GM21737 (cell line): ENCODE results near the gene PHRF1.

Source experiments
- ATAC-seq: cut with Tn5 transposase; IDR thresholded peaks from one replicate; pipeline ENCODE4 v1.9.1; 2021; ENCODE audit warnings: mild to moderate bottlenecking, moderate library complexity; ENCODE audit not compliant: unreplicated experiment

Gene PHRF1

DNA sequence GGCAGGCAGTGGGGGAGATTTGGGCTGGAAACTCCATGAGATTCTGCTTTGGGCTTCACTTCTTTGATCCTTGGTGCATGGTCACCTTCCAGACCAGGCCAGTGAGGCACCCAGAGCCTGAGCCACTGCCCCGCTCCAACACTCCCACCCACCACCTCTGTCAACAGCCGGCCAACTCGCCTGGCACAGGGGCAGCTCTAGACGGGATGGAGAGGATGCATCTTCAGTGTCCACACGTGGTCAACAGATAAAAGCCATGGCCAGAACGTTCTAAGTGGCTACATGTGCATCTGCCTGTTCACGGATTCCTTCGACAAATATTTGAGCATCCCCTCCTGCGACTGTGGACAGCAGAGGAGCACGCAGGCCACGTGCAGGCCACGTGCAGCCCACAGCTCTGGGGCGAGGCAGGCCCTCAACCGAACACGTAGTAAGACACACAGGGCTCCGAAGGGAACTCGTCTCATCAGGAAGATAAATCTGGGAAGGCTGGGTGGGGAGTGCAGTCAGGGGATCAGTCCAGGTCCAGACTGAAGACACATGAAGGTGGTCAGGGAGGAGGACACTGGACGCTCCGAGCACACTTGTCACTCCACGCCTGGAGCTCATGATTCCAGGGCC lies 37.7 kb upstream of the PHRF1 start:
- no peak for ATAC-seq

DNA sequence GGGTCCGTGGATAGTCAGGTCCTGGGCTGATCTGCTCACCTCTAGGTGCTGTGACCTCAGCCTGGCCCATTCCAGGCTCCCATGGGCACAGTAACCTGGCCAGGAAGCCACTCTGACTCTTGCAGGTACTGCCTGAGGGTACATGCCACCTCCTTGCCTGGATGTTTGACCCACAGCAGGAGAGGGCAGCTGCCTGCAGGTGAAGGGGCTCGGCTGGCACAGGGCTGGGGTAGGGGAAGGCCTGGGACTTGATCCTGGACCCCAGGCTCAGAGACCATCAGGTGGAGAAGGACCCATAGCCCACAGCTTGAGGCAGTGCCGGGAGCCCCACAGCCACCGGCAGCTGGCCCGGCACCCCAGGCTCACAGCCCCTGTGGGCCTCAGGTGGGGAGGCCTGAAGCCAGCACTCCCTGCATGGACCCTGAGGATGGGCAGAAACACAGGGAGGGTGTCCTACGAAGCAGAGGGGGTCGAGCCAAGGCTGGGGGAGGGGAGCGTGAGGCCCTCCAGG lies 36.2 kb upstream of the PHRF1 start:
- ATAC-seq = no peak

DNA sequence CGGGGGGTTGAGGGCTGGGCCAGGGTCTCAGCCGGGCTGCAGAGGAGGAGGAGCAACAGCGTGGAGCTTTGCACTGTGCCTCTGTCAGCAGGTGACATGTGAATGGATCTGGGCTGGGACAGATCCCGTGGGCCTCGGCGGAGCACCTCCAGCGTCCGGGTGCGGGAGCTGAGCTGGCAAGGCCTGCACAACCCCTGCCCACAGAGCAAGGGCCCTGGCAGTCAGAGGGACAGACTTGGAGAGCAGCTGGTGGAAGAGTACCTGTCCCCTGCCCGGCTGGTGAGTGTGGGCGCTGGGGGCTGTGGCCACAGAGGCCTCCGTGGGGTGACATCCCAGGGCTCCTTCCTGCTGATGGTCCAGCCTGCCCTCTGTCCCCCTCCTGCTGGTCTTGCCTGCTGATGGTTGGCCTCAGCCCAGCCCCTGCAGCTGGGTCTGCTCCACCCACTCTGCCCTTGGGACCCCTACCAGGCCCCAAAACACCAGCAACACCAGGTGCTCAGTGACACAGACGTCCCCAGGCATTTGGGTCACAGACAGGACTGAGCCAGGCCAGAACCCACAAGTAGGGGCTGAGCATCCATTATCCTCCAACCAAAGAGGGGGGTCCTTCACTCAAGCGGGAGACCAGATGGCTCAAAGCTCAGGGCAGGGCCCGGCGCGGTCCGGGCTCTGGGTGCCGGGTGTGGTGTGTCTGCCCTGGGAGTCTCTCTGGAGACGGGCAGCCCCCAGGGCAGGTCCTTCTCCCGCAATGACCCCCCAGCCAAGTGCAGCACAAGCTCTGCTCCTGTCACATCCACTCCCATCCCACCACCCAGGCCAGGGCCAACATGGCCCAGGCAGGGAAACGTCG lies 35.5 kb upstream of the PHRF1 start:
- no peak for ATAC-seq

DNA sequence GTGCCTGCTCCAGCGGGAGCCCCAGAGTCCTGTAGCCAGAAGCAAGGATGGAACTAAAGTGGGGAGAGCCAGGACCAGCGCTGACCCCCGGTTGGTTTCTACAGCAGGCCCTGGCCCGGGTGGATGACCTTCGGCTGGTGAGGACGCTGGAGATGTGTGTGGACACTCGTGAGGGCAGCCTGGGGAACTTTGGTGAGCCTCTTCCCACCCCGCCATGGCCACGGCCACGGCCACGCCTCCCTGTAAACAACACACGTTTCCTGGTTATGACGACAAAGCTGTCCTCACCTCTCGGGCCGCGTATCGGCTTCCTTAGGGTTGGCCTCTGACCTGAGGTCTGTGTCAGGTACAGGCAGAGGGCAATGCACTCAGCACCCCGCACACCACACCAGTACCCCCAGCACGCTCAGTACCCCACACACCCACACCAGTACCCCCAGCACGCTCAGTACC lies 34.8 kb upstream of the PHRF1 start:
- ATAC-seq = no peak

DNA sequence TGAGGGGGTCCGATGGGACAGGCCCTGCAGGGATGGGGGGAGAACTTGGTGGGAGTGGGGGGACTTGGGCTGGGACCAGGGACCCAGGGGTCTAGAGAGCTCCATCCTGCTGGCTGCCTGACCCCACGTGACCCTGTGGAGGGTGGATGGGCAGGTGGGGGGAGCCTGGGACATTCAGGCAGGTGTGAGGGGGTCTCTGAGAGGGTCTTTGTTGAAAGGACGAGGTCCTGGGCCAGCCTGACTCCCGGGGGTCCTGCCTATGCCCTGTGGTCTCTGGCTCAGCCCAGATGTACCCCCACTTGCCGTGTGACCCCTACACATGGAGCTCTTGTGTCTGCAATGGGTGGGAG lies 31.5 kb upstream of the PHRF1 start:
- no peak for ATAC-seq

DNA sequence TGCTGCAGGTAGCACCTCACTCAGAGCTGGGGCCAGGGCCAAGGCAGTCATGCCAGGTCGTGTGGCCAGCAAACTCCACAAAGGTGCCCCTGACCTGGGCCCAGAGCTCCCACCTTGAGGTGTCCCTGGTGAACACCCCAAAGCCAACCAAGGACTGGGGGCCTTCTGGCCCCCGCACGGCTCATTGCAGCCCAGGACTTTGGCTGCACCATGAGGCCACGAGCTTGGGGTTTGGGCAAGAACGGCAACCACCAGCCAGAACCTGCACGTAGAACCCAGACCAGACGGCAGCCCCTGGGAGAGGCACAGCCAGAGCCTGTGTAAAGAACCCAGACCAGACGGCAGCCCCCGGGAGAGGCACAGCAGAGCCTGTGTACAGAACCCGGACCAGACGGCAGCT lies 31.1 kb upstream of the PHRF1 start:
- no peak for ATAC-seq

DNA sequence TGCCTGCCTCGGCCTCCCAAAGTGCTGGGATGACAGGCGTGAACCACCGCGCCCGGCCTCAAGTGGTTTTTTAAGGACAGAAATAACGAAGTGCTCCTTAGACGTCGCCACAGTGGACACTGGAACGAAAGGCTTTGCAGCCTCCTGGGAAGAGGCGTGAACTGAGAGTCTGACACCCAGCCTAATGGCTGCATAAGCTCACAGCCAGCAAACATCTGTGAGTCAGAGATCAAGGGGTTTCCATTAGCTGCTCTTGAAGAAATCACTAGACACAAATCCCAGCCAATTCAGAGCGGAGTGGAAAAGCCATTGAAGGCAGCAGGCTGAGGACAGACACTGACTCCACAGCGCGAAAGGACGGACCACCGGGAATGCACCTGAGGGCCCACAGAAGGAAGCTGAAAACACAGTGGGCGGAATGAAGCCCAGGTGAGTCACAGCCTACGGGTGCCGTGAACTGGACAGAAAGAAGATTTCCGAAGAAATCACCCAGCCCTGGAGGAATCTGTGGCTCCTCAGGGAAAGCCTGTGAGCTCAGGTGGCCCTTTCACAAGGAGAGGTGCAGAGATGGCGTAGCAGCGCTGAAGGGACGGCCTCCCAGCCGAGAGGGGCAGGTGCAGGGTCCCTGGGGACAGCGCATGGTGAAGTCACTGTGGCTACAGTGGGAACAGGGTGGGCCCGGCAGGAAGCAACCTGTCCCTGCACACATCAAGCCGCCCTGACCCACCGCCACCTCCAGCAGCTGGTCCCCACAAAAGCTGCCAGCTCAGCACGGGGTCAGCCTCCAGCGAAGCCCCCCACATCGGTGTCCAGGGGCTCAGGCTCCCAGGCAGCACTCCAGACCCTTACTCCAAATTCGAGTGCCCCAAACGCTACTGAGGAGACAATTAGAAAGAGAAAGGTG lies 27.3 kb upstream of the PHRF1 start:
- no peak for ATAC-seq

DNA sequence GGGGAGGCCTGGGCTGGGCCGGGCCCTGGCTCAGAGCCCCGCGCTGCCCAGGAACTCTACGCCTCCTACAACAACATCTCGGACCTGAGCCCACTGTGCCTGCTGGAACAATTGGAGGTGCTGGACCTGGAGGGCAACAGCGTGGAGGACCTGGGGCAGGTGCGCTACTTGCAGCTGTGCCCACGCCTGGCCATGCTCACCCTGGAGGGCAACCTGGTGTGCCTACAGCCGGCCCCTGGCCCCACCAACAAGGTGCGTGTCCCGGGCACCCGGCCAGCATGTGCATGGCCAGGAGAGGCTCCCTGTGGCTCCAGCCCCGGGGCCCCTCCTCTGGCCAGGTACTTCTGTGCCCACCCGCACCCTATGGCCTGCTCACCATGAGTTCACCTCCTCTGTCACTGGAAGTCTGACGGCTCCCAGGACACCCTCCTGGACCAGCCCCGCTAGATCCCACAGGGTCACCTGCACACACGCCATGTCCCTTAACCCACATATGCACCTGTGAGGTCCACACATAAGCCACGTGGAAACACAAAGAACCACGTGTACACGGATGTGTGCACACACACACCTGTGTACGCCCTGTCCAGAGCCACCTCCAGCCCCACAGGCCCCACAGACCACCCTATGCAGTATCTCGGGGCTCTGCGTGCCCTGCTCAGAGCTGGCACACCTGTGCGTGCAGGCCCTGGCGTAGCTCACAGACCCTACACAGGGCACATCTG lies 26.1 kb upstream of the PHRF1 start:
- no peak for ATAC-seq

DNA sequence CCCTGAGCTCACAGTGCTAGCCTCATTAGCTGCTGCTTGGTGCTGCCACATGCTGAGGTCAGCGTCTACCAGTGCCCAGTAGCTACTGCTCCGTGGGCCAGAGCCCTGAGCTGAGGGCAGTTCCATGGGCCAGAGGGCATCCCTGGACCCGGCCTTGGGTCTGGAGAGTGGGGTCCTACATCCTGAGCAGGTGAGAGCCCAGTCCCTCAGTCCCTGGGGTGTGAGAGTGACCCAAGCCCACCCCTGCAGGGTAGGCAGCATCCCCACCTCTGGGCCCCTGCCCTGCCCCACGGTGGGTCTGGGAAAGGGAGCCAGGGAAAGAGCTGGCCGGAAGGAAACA lies 25.6 kb upstream of the PHRF1 start:
- no peak for ATAC-seq

DNA sequence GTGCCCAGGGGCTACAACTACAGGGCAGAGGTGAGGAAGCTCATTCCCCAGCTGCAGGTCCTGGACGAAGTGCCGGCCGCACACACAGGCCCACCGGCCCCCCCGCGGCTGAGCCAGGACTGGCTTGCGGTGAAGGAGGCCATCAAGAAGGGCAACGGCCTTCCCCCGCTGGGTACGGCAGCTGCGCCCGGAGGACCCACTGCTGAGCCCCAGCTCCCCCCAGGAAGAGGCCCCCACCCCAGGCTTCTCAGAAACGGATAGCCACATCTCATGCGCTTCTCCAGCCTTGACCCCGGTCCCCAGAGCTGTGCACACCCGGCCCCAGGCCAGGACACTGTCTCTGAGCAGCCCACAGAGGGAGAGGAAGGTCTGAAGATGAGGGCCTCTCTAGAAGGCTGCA lies 25.1 kb upstream of the PHRF1 start:
- no peak for ATAC-seq

DNA sequence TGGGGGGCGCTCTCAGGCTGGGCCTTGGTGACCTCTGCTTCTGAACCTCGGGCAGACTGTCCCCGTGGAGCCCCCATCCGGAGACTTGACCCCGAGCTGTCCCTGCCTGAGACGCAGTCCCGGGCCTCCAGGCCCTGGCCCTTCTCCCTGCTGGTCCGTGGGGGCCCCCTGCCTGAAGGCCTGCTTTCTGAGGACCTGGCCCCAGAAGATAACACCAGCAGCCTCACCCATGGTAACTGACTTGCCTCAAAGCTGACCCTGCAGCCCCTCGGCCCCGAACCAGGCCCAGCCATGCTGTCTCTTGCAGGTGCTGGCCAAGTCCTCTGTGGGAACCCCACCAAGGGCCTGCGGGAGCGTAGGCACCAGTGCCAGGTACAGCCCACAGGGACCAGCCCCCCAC lies 24.7 kb upstream of the PHRF1 start:
- no peak for ATAC-seq

DNA sequence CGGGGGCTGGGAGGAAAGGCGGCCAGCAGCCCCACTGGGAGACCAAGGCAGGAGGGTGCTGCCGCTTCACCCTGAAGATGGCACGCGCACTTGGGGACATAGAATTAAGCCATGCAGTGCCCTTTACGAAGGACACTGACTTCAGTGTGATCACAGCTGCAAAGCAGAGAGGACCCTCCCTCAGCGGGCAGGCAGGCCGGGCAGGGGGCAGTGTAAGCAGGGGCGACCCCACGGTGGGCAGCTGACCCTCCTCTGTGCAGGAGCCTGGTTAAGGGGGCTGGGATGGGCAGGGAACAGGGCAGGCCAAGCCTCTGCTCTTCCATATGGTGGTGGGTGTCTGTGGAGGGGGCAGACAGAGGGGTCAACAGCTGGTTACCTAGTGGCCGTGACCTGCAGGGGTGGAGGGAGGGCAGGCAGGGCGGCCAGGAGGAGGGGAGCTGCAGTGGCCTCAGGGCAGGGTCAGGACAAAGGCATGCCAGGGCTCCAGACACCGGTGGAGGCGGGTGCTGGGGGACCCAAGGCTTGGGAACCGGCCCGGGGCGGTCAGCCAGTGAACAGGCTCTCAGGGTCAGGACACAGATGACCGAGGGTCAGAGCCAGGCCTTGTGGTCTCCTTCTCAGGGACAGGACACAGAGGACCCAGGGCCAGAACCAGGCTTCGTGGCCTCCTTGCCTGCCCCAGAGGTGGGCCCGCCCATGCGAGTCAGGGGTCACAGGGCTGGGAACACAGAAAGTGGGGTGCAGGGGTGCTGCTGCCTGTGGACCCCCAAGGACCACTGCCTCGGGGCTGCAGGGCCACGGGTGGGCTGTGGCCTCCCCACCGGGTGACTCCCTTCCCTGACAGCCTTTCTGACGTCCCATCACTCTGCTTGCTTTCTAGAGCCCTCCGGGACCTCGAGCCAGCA lies 22.9 kb upstream of the PHRF1 start:
- ATAC-seq = no peak

DNA sequence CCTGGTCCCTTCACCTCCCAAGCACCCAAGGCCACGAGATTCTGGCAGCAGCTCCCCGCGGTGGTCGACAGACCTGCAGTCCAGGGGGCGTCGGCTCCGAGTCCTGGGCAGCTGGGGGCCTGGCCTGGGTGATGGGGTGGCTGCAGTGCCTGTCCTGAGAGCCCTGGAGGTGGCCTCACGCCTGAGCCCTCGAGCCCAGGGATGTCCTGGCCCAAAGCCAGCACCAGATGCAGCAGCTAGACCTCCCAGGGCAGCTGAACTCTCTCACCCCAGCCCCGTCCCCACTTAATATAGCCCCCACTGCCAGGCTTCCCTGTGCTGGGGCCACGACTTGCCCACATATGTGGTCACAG lies 22.3 kb upstream of the PHRF1 start:
- no peak for ATAC-seq

DNA sequence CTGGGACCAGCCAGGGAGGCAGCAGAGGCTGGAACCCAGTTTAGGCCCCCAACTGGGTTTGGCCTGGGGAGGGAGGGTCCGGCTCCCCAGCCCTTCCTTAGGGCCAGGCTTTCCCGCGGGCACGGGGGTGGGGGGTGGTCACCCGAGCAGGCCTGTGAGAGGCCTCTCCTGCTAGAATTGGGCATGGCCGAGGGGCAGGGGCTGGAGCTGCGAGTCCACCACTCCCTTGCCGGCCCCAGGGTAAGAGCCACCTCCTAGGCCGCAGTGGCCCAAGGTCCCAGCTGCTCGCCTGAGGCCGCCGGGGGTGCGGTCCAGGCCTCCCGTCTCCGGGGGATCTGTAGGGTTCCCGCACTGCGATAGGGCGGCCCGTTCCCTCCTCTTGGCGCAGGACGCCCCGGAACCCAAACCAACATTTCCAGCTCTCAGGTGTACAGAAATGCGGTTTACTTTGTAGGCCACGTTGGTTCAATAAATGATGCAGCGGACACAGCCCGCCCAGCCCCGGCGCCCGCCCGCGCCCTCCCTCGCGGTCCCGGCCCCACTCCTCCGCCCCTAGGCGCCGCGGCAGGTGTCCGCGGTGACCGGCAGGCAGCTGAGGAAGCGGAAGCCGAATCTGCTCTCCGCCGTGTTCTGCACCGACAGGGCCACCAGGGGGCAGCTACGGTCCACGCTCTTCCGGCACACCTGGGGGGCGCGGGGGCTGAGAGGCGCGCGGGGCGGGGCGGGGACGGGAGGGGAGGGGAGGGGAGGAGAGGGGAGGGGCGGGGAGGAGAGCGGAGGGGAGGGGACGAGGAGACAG lies 21.6 kb upstream of the PHRF1 start:
- no peak for ATAC-seq

DNA sequence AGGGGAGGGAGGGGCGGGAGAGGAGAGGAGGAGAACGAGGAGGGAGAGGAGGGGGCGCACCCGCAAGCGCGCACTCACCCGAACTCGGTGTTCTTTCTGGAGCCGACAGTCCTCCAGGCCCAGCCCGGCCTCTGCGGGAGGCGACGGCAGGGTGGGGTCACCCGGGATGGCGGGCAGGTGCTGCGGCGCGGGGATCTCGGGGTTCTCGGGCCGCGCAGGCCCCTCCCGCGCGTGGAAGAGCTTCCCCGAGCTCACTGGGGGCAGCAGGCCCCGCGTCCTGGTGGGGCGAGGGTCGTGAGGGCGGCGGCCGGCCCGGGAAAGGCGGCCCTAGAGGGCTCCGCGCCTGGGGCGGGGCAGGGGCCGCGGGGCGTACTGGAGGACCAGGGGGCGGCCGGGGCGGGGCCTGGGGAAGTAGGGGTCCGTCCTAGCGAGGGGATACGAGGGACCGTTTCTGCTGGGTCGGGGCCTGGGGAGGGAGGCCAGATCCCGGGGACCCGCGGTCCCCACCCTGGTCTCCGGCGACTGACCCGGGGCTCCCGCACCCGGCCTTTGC lies 21.0 kb upstream of the PHRF1 start:
- no peak for ATAC-seq

DNA sequence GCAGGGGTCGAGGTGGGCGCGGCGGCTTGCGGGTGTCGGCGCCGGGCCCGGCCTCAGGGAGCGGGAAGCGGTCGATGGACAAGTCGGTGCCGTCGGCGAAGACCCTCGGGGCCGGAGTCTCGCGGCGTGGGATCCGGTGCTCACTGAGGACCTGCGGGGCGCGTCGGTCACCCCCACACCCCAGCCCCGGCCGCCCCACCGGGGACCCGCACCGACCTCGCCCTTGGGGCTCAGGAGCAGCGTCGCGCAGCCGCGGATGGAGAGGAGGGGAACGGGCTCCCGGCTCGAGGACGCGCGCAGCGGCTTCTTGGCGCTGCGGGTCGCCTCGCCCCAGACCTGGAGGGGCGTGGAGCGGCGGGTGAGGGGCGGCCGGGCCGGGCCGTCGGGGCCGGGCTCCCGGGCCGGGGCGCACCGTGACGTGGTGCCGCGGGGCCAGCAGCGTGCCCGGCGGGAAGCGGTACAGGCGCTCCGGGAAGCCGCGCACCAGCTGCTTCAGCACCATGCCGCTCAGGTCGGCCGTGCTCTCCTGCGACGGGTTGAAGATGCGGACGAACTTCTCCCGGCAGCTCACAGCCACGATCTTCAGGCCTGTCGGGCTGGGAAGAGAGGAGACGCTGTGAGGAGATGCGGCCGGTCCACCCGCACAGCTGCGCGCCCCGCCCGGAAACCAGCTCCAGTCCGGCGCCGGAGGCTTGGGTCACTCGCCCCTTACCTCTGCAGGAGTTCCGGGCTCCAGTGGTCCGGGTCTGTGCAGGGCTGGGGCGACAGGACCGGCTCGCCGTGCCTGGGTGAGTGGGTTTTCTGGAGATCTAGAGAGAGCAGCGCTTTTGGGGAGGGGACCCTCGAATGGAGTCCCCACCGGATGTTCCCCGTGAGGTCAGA lies 20.2 kb upstream of the PHRF1 start:
- ATAC-seq = no peak

DNA sequence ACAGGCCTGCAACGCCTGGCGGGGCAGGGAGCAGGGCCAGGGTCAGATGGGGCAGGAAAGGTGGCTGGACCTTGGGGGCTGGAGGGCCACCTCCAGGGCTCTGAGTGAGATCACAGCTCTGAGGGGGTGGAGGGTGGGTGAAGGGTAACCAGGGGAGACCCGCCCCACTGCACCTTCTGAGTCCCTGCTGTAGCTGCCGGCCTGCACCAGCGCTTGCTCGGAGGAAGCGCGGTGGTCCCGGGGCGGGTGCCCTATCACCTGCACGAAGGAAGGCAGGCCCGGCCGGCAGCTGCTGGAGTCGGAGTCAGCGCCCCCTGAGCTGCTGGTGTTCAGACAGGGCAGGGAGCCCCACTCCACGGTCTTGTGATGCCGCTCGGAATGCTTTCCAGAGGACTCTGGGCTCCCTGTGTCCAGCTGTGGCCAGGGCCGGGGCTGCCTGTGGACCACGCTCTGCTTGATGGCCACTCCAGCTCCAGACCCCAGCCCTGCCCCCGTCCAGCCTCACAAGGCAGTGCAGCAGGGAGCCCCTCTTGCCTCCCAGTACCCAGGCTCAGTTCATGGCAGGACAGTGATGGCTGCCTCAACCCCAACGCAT lies 19.5 kb upstream of the PHRF1 start:
- ATAC-seq = no peak
